Measurements from ENCODE around the gene SOX5. TPM values are rescaled to one million over a fixed set of nuclear protein-coding genes. Genes with fewer than 3 reads are reported as not detected.

SOX5 gene
- total and polyA plus RNA-seq, 9 of the 15 experiments (the other 6 are each of a cell fraction or from before 2014, with no cell fraction given) = 8.3 to 16.5 (median 11.9) TPM

- TF ChIP-seq ETS2 (tag; IDR thresholded peaks at IDR 0.05; ENCODE audit: borderline replicate concordance, poor library complexity, severe bottlenecking) = no peak
- no peak for TF ChIP-seq ZBTB2 (IDR thresholded peaks at IDR 0.05)
- no peak for TF ChIP-seq ZNF174 (CRISPR knock-in tag; IDR thresholded peaks at IDR 0.05)
- no peak for TF ChIP-seq GTF2A2 (tag; IDR thresholded peaks at IDR 0.05)
- TF ChIP-seq HDGF (IDR thresholded peaks at IDR 0.05) = no peak
- TF ChIP-seq HCFC1 (IDR thresholded peaks at IDR 0.05; ENCODE audit: low read depth, low read length) = no peak
- TF ChIP-seq KAT7 (CRISPR knock-in tag; IDR thresholded peaks at IDR 0.05; ENCODE audit: borderline replicate concordance) = no peak
- TF ChIP-seq SAFB (IDR thresholded peaks at IDR 0.05; ENCODE audit: borderline replicate concordance, low read depth, low read length) = no peak
- TF ChIP-seq NFE2L1 (tag; IDR thresholded peaks at IDR 0.05; ENCODE audit: borderline replicate concordance, low read depth) = no peak
Measured at GRCh38 chr12:23862701-23863100, 86.8 kb downstream of the SOX5 start (continued).

- in situ Hi-C loops (cut with MboI) = no loop called here
- no peak overlapping the region for H2AFZ ChIP-seq (ENCODE audit: low read depth, low read length)
- H3K9me1 ChIP-seq (ENCODE audit: control insufficient read depth, insufficient read depth, low read length) = no peaks in the 10 kb centered on the region
- no peak overlapping the region for H3K4me2 ChIP-seq (ENCODE audit: insufficient read depth, low read length)
- H4K20me1 ChIP-seq (replicated peaks; ENCODE audit: control insufficient read depth, insufficient read depth, low read length) = no peaks in the 10 kb centered on the region
- CTCF ChIA-PET (ENCODE audit: low intra/inter-chr PET ratio) = no interaction called here
- no peak for ATAC-seq
- POLR2A ChIA-PET = no interaction called here
- no peaks in the 10 kb centered on the region for H3K4me1 ChIP-seq (replicated peaks in 1 of 2; ENCODE audit: control insufficient read depth in 2 of 2, insufficient read depth in 2 of 2, low read length in 2 of 2)
- no peaks in the 10 kb centered on the region for H3K36me3 ChIP-seq (ENCODE audit: control insufficient read depth, insufficient read depth, low read length)
- no TSS peak for BruUV-seq (replicated peaks)
- intact Hi-C loops (cut with micrococcal nuclease) = no loop called here
- H3K4me3 ChIP-seq = no peak overlapping the region
- 17% methylated on average over 1 of the region's 1 CpG for WGBS (ENCODE audit: insufficient coverage, low coverage, missing lambda C conversion rate)
- H3K27ac ChIP-seq (ENCODE audit: extremely low read depth, low read depth, low read length) = no peak overlapping the region
- no peak for FAIRE-seq
- H3K27me3 ChIP-seq (ENCODE audit: control insufficient read depth in 2 of 2, insufficient read depth in 2 of 2, low read length in 2 of 2) = no peaks in the 10 kb centered on the region
- no peaks in the 10 kb centered on the region for H3K79me2 ChIP-seq (ENCODE audit: control insufficient read depth, insufficient read depth, low read length)
- H3K9me3 ChIP-seq (replicated peaks; ENCODE audit: control insufficient read depth, insufficient read depth, low read depth, low read length) = no peaks in the 10 kb centered on the region
- H3K9ac ChIP-seq (ENCODE audit: insufficient read depth in 1 of 2, low read depth in 2 of 2, low read length in 2 of 2) = no peak overlapping the region
- no peak for DNase-seq (ENCODE audit: extremely low read depth in 1 of 4, low spot score in 3 of 4)
- TF ChIP-seq ATF3 (IDR thresholded peaks at IDR 0.05) (peak; percentile 60), ATF3 (CRISPR knock-in tag; conservative IDR thresholded peaks at IDR 0.05) (no peak), BMI1 (IDR thresholded peaks at IDR 0.05; ENCODE audit: low read length) (no peak), TRIM24 (IDR thresholded peaks at IDR 0.05) (peak; percentile 63 to 66; a peak in 3 of 4 replicates), CEBPG (CRISPR knock-in tag; IDR thresholded peaks at IDR 0.05) (no peak), CEBPG (tag; conservative IDR thresholded peaks at IDR 0.05 in 1 of 2, IDR thresholded peaks at IDR 0.05 in 1 of 2) (peak; percentile 20 to 64; a peak in 2 of 4 replicates), PRDM10 (IDR thresholded peaks at IDR 0.05; ENCODE audit: partially characterized antibody) (no peak), CEBPB (tag; IDR thresholded peaks at IDR 0.05) (peak; percentile 52; the same call in 1 of the 2 replicates), ZNF146 (CRISPR knock-in tag; IDR thresholded peaks at IDR 0.05; ENCODE audit: unreplicated experiment) (peak; percentile 2)
Measured at GRCh38 chr12:23860019-23860418, 89.5 kb downstream of the SOX5 start.
